H9 (cell line): ENCODE data around the gene SH3TC1. TPM values are rescaled to one million over a fixed set of nuclear protein-coding genes. Genes with fewer than 3 reads are reported as not detected.

ENCODE experiments used
- DNase-seq: peaks from one replicate; pipeline ENCODE4 v3.0.0-alpha.2; 2017
- H2AFZ ChIP-seq: one replicate; pipeline ENCODE4 v1.6.1; 2013; ENCODE audit warnings: mild to moderate bottlenecking, low read length, control low read depth, moderate library complexity
- H2AK5ac ChIP-seq: 2 replicates; pipeline ENCODE4 v1.6.1; 2013; ENCODE audit warnings: low read length, control low read depth, mixed read lengths; ENCODE audit not compliant: insufficient read length
- H2BK120ac ChIP-seq: one replicate; pipeline ENCODE4 v1.6.1; 2013; ENCODE audit warnings: low read depth, mild to moderate bottlenecking, low read length, control low read depth, inconsistent platforms; ENCODE audit not compliant: poor library complexity, severe bottlenecking
- H2BK12ac ChIP-seq: 2 replicates; pipeline ENCODE4 v1.6.1; 2013; ENCODE audit warnings: low read length, control low read depth, mixed read lengths, low read depth; ENCODE audit not compliant: insufficient read length
- H2BK15ac ChIP-seq: 2 replicates; pipeline ENCODE4 v1.6.1; 2013; ENCODE audit warnings: low read depth, low read length, control low read depth
- H2BK20ac ChIP-seq: one replicate; pipeline ENCODE4 v1.6.1; 2013; ENCODE audit warnings: low read depth, mild to moderate bottlenecking, low read length, control low read depth, inconsistent platforms; ENCODE audit not compliant: poor library complexity, severe bottlenecking
- H2BK5ac ChIP-seq: 2 replicates; pipeline ENCODE4 v1.6.1; 2013; ENCODE audit warnings: low read length, control low read depth, mixed read lengths; ENCODE audit not compliant: insufficient read length
- H3K14ac ChIP-seq: 2 replicates; pipeline ENCODE4 v1.6.1; 2013; ENCODE audit warnings: low read length, control low read depth; ENCODE audit not compliant: insufficient read depth
- H3K18ac ChIP-seq: 2 replicates; pipeline ENCODE4 v1.6.1; 2013; ENCODE audit warnings: low read depth, mild to moderate bottlenecking, mixed read lengths, low read length, control low read depth; ENCODE audit not compliant: insufficient read length
- H3K23ac ChIP-seq: 2 replicates; pipeline ENCODE4 v1.6.1; 2013; ENCODE audit warnings: low read length, control low read depth, mixed read lengths, low read depth; ENCODE audit not compliant: insufficient read length
- H3K23me2 ChIP-seq: 2 replicates; pipeline ENCODE4 v1.6.1; 2013; ENCODE audit warnings: low read depth, mild to moderate bottlenecking, mixed read lengths, low read length, control low read depth; ENCODE audit not compliant: insufficient read length, poor library complexity, severe bottlenecking
- H3K27ac ChIP-seq: 2 replicates; pipeline ENCODE4 v1.5.1; 2013; ENCODE audit warnings: low read length, control low read depth, mixed read lengths, low read depth; ENCODE audit not compliant: insufficient read length
- H3K27me3 ChIP-seq: 2 replicates; pipeline ENCODE4 v1.6.1; 2013; ENCODE audit warnings: low read length, control low read depth, inconsistent platforms; ENCODE audit not compliant: insufficient read depth
- H3K4ac ChIP-seq: 2 replicates; pipeline ENCODE4 v1.6.1; 2013; ENCODE audit warnings: low read depth, mild to moderate bottlenecking, control low read depth, inconsistent platforms, low read length, moderate library complexity
- H3K4me1 ChIP-seq: 2 replicates; pipeline ENCODE4 v1.6.1; 2013; ENCODE audit warnings: low read length, control low read depth, inconsistent platforms; ENCODE audit not compliant: insufficient read depth
- H3K4me2 ChIP-seq: 2 replicates; pipeline ENCODE4 v1.6.1; 2013; ENCODE audit warnings: low read length, control low read depth, mixed read lengths; ENCODE audit not compliant: insufficient read length, insufficient read depth
- H3K56ac ChIP-seq: 2 replicates; pipeline ENCODE4 v1.6.1; 2013; ENCODE audit warnings: low read depth, mild to moderate bottlenecking, mixed read lengths, low read length, control low read depth; ENCODE audit not compliant: insufficient read length
- H3K79me1 ChIP-seq: 2 replicates; pipeline ENCODE4 v1.6.1; 2013; ENCODE audit warnings: low read depth, mild to moderate bottlenecking, moderate library complexity, low read length, control low read depth, inconsistent platforms; ENCODE audit not compliant: insufficient read depth, poor library complexity, severe bottlenecking
- H3K79me2 ChIP-seq: 2 replicates; pipeline ENCODE4 v1.6.1; 2013; ENCODE audit warnings: low read length, control low read depth, inconsistent platforms; ENCODE audit not compliant: insufficient read depth
- H3K9ac ChIP-seq: 2 replicates; pipeline ENCODE4 v1.6.1; 2013; ENCODE audit warnings: low read length, control low read depth, mixed read lengths; ENCODE audit not compliant: insufficient read length; ENCODE audit errors: extremely low read depth
- H3K9me3 ChIP-seq: one replicate; pipeline ENCODE4 v1.6.1; 2013; ENCODE audit warnings: low read depth, low read length, inconsistent platforms; ENCODE audit not compliant: control insufficient read depth
- H3T11ph ChIP-seq: one replicate; pipeline ENCODE4 v1.6.1; 2013; ENCODE audit warnings: mild to moderate bottlenecking, low read length, control low read depth, inconsistent platforms
- H4K20me1 ChIP-seq: one replicate; pipeline ENCODE4 v1.6.1; 2013; ENCODE audit not compliant: control insufficient read depth, insufficient read length, insufficient read depth
- H4K5ac ChIP-seq: 2 replicates; pipeline ENCODE4 v1.6.1; 2013; ENCODE audit warnings: low read depth, mild to moderate bottlenecking, mixed read lengths, low read length, control low read depth; ENCODE audit not compliant: insufficient read length
- H4K8ac ChIP-seq: replicated peaks from 2 replicates; pipeline ENCODE4 v1.6.1; 2013; ENCODE audit warnings: low read length, control low read depth, mixed read lengths, low read depth; ENCODE audit not compliant: insufficient read length
- H4K91ac ChIP-seq: 2 replicates; pipeline ENCODE4 v1.6.1; 2013; ENCODE audit warnings: low read depth, mild to moderate bottlenecking, moderate library complexity, mixed read lengths, low read length, control low read depth; ENCODE audit not compliant: insufficient read length
- H3K27ac Mint-ChIP-seq, 3 experiments: 2 replicates in 2 of 3; 3 replicates in 1 of 3; pipeline ENCODE4 v1.8.0; 2020 to 2021; ENCODE audit warnings: mixed read lengths in 3 of 3, mild to moderate bottlenecking in 1 of 3, moderate library complexity in 1 of 3
- H3K27me3 Mint-ChIP-seq: 2 replicates; pipeline ENCODE4 v1.8.0; 2021; ENCODE audit warnings: low read depth, mild to moderate bottlenecking, moderate library complexity, mixed read lengths
- H3K36me3 Mint-ChIP-seq, 3 experiments: 2 replicates in 2 of 3; 3 replicates in 1 of 3; pipeline ENCODE4 v1.8.0; 2020 to 2021; ENCODE audit warnings: low read depth in 3 of 3, mixed read lengths in 3 of 3; ENCODE audit not compliant: insufficient read depth in 1 of 3
- H3K4me1 Mint-ChIP-seq, 2 experiments: 2 replicates each; pipeline ENCODE4 v1.8.0; 2020; ENCODE audit warnings: mixed read lengths in 2 of 2
- H3K4me3 Mint-ChIP-seq, 2 experiments: 2 replicates in 1 of 2; 3 replicates in 1 of 2; pipeline ENCODE4 v1.8.0; 2020 to 2021; ENCODE audit warnings: mild to moderate bottlenecking in 2 of 2, mixed read lengths in 2 of 2, moderate library complexity in 1 of 2
- H3K9me3 Mint-ChIP-seq, 2 experiments: 2 replicates in 1 of 2; 3 replicates in 1 of 2; pipeline ENCODE4 v1.8.0; 2020; ENCODE audit warnings: mild to moderate bottlenecking in 2 of 2, mixed read lengths in 2 of 2, moderate library complexity in 1 of 2
- CTCF ChIP-seq: fragments of 200-600 bp; sonication (generic); conservative IDR thresholded peaks from 3 replicates; pipeline ENCODE4 v1.8.0; 2021; ENCODE audit warnings: antibody characterized with exemption, mild to moderate bottlenecking
- WGBS: extraction: QIAGEN DNeasy Blood & Tissue Kit; methylation state at CpG from one replicate; pipeline ENCODE4 v1.1.7; 2013; ENCODE audit warnings: missing lambda C conversion rate, low lambda C conversion rate, mixed read lengths; ENCODE audit not compliant: insufficient read length; ENCODE audit errors: extremely low coverage; 5-methylcytosine and 5-hydroxymethylcytosine counted together
- total RNA-seq: library from RNA; stranded (reverse); gene quantifications from 2 replicates; pipeline ENCODE4 v1.2.1, GENCODE V29; 2021

Gene SH3TC1
- total RNA-seq, 1 experiment from 2014 or later: 0.74 TPM

GRCh38 chr4:8268211-8268610 lies 69.1 kb downstream of the SH3TC1 start:
- no peak overlapping the region for H2BK15ac ChIP-seq
- H3K4me3 Mint-ChIP-seq: no peak overlapping the region
- H3K23ac ChIP-seq: no peak overlapping the region
- peaks cover 9% of the 10 kb centered on the region; the same call in 1 of the 2 replicates for H3K27me3 ChIP-seq
- H3K36me3 Mint-ChIP-seq: no peaks in the 10 kb centered on the region; a peak in 1 of 7 replicates
- no peak overlapping the region for H4K8ac ChIP-seq
- peaks cover 0 to 15% of the 10 kb centered on the region in 2 experiments; a peak in 2 of 4 replicates for H3K4me1 Mint-ChIP-seq
- no peak overlapping the region for H3K4ac ChIP-seq
- H2AK5ac ChIP-seq: no peak overlapping the region
- peaks cover 4% of the 10 kb centered on the region for H3K23me2 ChIP-seq
- H2BK120ac ChIP-seq: no peak overlapping the region
- DNase-seq: no peak
- H3T11ph ChIP-seq: no peak overlapping the region
- TF ChIP-seq CTCF: no peak
- no peak overlapping the region for H3K27ac Mint-ChIP-seq
- H3K9me3 ChIP-seq: no peaks in the 10 kb centered on the region
- no peak overlapping the region for H3K56ac ChIP-seq
- H4K5ac ChIP-seq: no peak overlapping the region
- H2BK20ac ChIP-seq: no peak overlapping the region
- no peak overlapping the region for H3K27ac ChIP-seq
- H3K18ac ChIP-seq: no peak overlapping the region
- H3K14ac ChIP-seq: no peak overlapping the region
- H3K4me1 ChIP-seq: no peaks in the 10 kb centered on the region
- H3K9ac ChIP-seq: no peak overlapping the region
- no peaks in the 10 kb centered on the region for H4K20me1 ChIP-seq
- no peak overlapping the region for H2BK5ac ChIP-seq
- H3K79me2 ChIP-seq: no peaks in the 10 kb centered on the region
- WGBS: no CpG with 5 or more reads among the region's 7 CpGs
- no peak overlapping the region for H2BK12ac ChIP-seq
- peaks cover 38% of the 10 kb centered on the region for H3K27me3 Mint-ChIP-seq
- H3K79me1 ChIP-seq: no peaks in the 10 kb centered on the region
- H4K91ac ChIP-seq: no peak overlapping the region
- no peak overlapping the region for H3K4me2 ChIP-seq
- no peak overlapping the region for H2AFZ ChIP-seq
- no peaks in the 10 kb centered on the region; a peak in 1 of 5 replicates for H3K9me3 Mint-ChIP-seq
